SK-N-SH (cell line): ENCODE data around the gene CDH23. TPM values are rescaled to one million over a fixed set of nuclear protein-coding genes. Genes with fewer than 3 reads are reported as not detected.

ENCODE experiments used
- CTCF ChIA-PET: fragments of 300-600, 350-600 bp; formaldehyde crosslinking; extraction: SDS; loops from one replicate; lab custom pipeline; 2021; lab: Yijun Ruan, JAX
- POLR2A ChIA-PET: fragments of 350-600 bp; sonication (Branson Sonifier 250); formaldehyde crosslinking; extraction: SDS; loops from one replicate; lab custom pipeline; 2020; ENCODE audit warnings: antibody characterized with exemption, inconsistent platforms; lab: Yijun Ruan, JAX
- DNase-seq: peaks from one replicate; pipeline ENCODE4 v3.0.0; 2012
- H2AFZ ChIP-seq: fragments of 200-600 bp; sonication (generic); 2 replicates; pipeline ENCODE4 v1.8.1; 2016; ENCODE audit warnings: antibody characterized with exemption, mild to moderate bottlenecking, low read depth
- H3F3A ChIP-seq: fragments of 200-600 bp; sonication (generic); replicated peaks from 2 replicates; pipeline ENCODE3; 2016; ENCODE audit warnings: antibody characterized with exemption, mild to moderate bottlenecking; ENCODE audit not compliant: insufficient read depth
- H3K27ac ChIP-seq, 2 experiments: fragments of 200-500 bp in 1 of 2; fragments of 200-600 bp in 1 of 2; sonication (Bioruptor generic) in 1 of 2; sonication (generic), shearing (Covaris generic) in 1 of 2; 2 replicates each; pipeline versions ENCODE4 v1.5.1 to v1.6.1; 2014 to 2016; ENCODE audit warnings: low read depth in 2 of 2, inconsistent platforms in 1 of 2, low read length in 1 of 2, mild to moderate bottlenecking in 1 of 2, mixed read lengths in 1 of 2
- H3K27me3 ChIP-seq: fragments of 200-600 bp; sonication (generic), shearing (Covaris generic); 2 replicates; pipeline ENCODE4 v1.6.1; 2016; ENCODE audit warnings: mixed run types; ENCODE audit not compliant: insufficient read depth
- H3K36me3 ChIP-seq, 2 experiments: fragments of 200-500 bp in 1 of 2; fragments of 200-600 bp in 1 of 2; sonication (Bioruptor generic) in 1 of 2; sonication (generic) in 1 of 2; replicated peaks in 1 of 2; 2 replicates each; pipeline versions ENCODE3 to v1.5.1; 2014 to 2016; ENCODE audit warnings: low read length in 1 of 2, mild to moderate bottlenecking in 1 of 2; ENCODE audit not compliant: insufficient read depth in 2 of 2, control insufficient read depth in 1 of 2
- H3K4me1 ChIP-seq, 2 experiments: fragments of 200-500 bp in 1 of 2; fragments of 200-600 bp in 1 of 2; sonication (Bioruptor generic) in 1 of 2; sonication (generic), shearing (Covaris generic) in 1 of 2; 2 replicates each; pipeline versions ENCODE4 v1.5.1 to v1.6.1; 2014 to 2016; ENCODE audit warnings: low read depth in 1 of 2, low read length in 1 of 2, mixed run types in 1 of 2; ENCODE audit not compliant: insufficient read depth in 2 of 2, control insufficient read depth in 1 of 2
- H3K4me2 ChIP-seq: fragments of 200-600 bp; sonication (generic), shearing (Covaris generic); 2 replicates; pipeline ENCODE4 v1.6.1; 2017; ENCODE audit warnings: mixed run types
- H3K4me3 ChIP-seq, 2 experiments: fragments of 200-500 bp in 1 of 2; fragments of 200-600 bp in 1 of 2; sonication (Bioruptor generic) in 1 of 2; sonication (generic), shearing (Covaris generic) in 1 of 2; 2 replicates each; pipeline versions ENCODE4 v1.5.1 to v1.8.1; 2014 to 2016; ENCODE audit warnings: low read depth in 2 of 2, inconsistent platforms in 1 of 2, low read length in 1 of 2, mild to moderate bottlenecking in 1 of 2, mixed read lengths in 1 of 2, moderate library complexity in 1 of 2
- H3K79me2 ChIP-seq: fragments of 200-600 bp; sonication (generic); 2 replicates; pipeline ENCODE4 v1.8.1; 2017; ENCODE audit warnings: mild to moderate bottlenecking; ENCODE audit not compliant: insufficient read depth
- H3K9ac ChIP-seq: fragments of 200-600 bp; sonication (generic); 2 replicates; pipeline ENCODE4 v1.6.1; 2017; ENCODE audit warnings: mixed run types
- H3K9me2 ChIP-seq: fragments of 200-600 bp; sonication (generic); 2 replicates; pipeline ENCODE4 v1.6.1; 2017; ENCODE audit warnings: mixed run types
- H3K9me3 ChIP-seq: fragments of 200-600 bp; sonication (generic); 2 replicates; pipeline ENCODE4 v1.6.1; 2017; ENCODE audit warnings: mixed run types, mild to moderate bottlenecking, moderate library complexity
- H4K20me1 ChIP-seq: fragments of 200-600 bp; sonication (generic); 2 replicates; pipeline ENCODE4 v1.6.1; 2017; ENCODE audit warnings: mild to moderate bottlenecking, mixed run types; ENCODE audit not compliant: insufficient read depth
- CTCF ChIP-seq: fragments of 200-600 bp; sonication (generic); IDR thresholded peaks from 2 replicates; pipeline ENCODE4 v1.6.1; 2017; ENCODE audit warnings: antibody characterized with exemption, mild to moderate bottlenecking, moderate library complexity
- ELF1 ChIP-seq: IDR thresholded peaks from 2 replicates; pipeline ENCODE4 v1.4.0; 2012
- EP300 ChIP-seq, 2 experiments: IDR thresholded peaks; 2 replicates each; pipeline versions ENCODE4 v1.4.0 to v1.6.1; 2012; ENCODE audit warnings: borderline replicate concordance in 1 of 2, low read depth in 1 of 2, low read length in 1 of 2
- FOXM1 ChIP-seq: IDR thresholded peaks from 2 replicates; pipeline ENCODE4 v1.4.0; 2012; ENCODE audit warnings: low read depth, mild to moderate bottlenecking
- GABPA ChIP-seq: IDR thresholded peaks from 2 replicates; pipeline ENCODE4 v1.4.0; 2012; ENCODE audit warnings: low read depth, mild to moderate bottlenecking
- MXI1 ChIP-seq: IDR thresholded peaks from 2 replicates; pipeline ENCODE4 v1.6.1; 2012; ENCODE audit warnings: mild to moderate bottlenecking, low read depth, low read length, improper control_type of control experiment
- NRF1 ChIP-seq: IDR thresholded peaks from 2 replicates; pipeline ENCODE4 v1.6.1; 2012; ENCODE audit warnings: low read depth, mild to moderate bottlenecking, low read length
- RAD21 ChIP-seq: IDR thresholded peaks from 2 replicates; pipeline ENCODE4 v1.6.1; 2012; ENCODE audit warnings: mild to moderate bottlenecking, low read length
- SIN3A ChIP-seq: IDR thresholded peaks from 2 replicates; pipeline ENCODE4 v1.6.1; 2012; ENCODE audit warnings: low read depth, mild to moderate bottlenecking, low read length, moderate library complexity, borderline replicate concordance
- SMC3 ChIP-seq: IDR thresholded peaks from 2 replicates; pipeline ENCODE4 v1.6.1; 2012; ENCODE audit warnings: low read depth, low read length, improper control_type of control experiment
- YY1 ChIP-seq: IDR thresholded peaks from 2 replicates; pipeline ENCODE4 v1.4.0; 2012; ENCODE audit warnings: low read depth, mild to moderate bottlenecking
- WGBS: methylation state at CpG from one replicate; pipeline ENCODE4 v1.1.6; 2017; ENCODE audit warnings: low lambda C conversion rate; 5-methylcytosine and 5-hydroxymethylcytosine counted together
- polyA plus RNA-seq, 3 experiments: library from polyadenylated mRNA; depleted of rRNA; stranded (reverse); fragments of >200 nt; gene quantifications; 2 replicates each; pipeline ENCODE4 v1.2.3, GENCODE V29; 2012
- TF ChIP-seq, protein P1 (sequence below): fragments of 150-350 bp; IDR thresholded peaks from 2 replicates; pipeline ENCODE4 v1.6.1; 2017; ENCODE audit warnings: antibody characterized with exemption, low read length, low read depth, borderline replicate concordance
- TF ChIP-seq, protein P2 (sequence below): IDR thresholded peaks from 2 replicates; pipeline ENCODE4 v1.6.1; 2012; ENCODE audit warnings: mild to moderate bottlenecking, low read depth, low read length, moderate library complexity

The CDH23 gene
- polyA plus RNA-seq, 1 of the 3 experiments (the other 2 are of a cell fraction), result 0.03 TPM

DNA sequence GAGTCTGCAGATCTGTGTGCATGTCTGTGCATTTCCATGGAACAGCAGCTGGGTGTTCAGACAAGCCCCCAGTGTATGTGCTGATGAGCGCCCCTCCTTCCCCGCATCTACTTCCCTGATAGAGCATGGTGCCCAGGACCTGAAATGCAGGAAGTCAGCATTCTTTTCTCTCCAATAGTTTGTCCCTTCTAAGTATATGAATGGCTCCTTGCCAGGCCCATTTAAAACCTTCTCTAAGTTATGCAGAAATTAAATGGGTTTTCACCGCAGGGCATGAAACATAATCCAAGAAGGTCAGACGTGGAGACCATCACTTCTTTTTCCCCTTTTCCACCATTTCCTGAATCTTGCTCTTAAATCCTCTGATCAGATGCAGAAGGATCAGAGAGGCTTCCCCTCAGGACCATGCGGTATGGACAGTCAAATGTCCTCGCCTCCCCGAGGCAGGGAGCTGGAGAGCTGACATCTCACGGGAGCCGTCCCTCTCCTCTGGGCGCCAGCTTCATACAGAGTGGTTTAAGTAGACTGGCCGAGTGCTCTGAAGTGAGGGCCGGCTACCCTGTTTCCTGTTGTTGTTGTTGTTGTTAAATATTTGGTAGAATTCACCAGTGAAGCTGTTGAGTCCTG is 167.6 kb downstream of the CDH23 start:
- H3K27me3 ChIP-seq, result peaks cover 13% of the 10 kb centered on the region
- H3K79me2 ChIP-seq, result no peaks in the 10 kb centered on the region
- WGBS, result 63% methylated on average over 12 of the region's 12 CpGs
- H3K36me3 ChIP-seq, result no peaks in the 10 kb centered on the region
- ChIA-PET POLR2A (no interaction called here), CTCF (interaction anchor here (0.7 to 11.4 kb wide), 9 partner anchors 10 to 249 kb away, joined by 3 to 223 read pairs (median 4); partner anchors contain the start of gene CDH23)
- no peaks in the 10 kb centered on the region for H3F3A ChIP-seq
- no peak for DNase-seq
- no peaks in the 10 kb centered on the region for H3K9me3 ChIP-seq
- H3K9me2 ChIP-seq, result no peaks in the 10 kb centered on the region
- H3K4me3 ChIP-seq, result no peak overlapping the region
- H3K27ac ChIP-seq, result no peak overlapping the region
- peaks cover 0 to 2% of the 10 kb centered on the region in 2 experiments; a peak in 2 of 4 replicates for H3K4me1 ChIP-seq
- no peak overlapping the region for H2AFZ ChIP-seq
- H3K4me2 ChIP-seq, result no peak overlapping the region
- TF ChIP-seq, protein P1, sequence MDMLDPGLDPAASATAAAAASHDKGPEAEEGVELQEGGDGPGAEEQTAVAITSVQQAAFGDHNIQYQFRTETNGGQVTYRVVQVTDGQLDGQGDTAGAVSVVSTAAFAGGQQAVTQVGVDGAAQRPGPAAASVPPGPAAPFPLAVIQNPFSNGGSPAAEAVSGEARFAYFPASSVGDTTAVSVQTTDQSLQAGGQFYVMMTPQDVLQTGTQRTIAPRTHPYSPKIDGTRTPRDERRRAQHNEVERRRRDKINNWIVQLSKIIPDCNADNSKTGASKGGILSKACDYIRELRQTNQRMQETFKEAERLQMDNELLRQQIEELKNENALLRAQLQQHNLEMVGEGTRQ, result no peak
- TF ChIP-seq ELF1, result no peak
- no peak for TF ChIP-seq SIN3A
- TF ChIP-seq, protein P2, sequence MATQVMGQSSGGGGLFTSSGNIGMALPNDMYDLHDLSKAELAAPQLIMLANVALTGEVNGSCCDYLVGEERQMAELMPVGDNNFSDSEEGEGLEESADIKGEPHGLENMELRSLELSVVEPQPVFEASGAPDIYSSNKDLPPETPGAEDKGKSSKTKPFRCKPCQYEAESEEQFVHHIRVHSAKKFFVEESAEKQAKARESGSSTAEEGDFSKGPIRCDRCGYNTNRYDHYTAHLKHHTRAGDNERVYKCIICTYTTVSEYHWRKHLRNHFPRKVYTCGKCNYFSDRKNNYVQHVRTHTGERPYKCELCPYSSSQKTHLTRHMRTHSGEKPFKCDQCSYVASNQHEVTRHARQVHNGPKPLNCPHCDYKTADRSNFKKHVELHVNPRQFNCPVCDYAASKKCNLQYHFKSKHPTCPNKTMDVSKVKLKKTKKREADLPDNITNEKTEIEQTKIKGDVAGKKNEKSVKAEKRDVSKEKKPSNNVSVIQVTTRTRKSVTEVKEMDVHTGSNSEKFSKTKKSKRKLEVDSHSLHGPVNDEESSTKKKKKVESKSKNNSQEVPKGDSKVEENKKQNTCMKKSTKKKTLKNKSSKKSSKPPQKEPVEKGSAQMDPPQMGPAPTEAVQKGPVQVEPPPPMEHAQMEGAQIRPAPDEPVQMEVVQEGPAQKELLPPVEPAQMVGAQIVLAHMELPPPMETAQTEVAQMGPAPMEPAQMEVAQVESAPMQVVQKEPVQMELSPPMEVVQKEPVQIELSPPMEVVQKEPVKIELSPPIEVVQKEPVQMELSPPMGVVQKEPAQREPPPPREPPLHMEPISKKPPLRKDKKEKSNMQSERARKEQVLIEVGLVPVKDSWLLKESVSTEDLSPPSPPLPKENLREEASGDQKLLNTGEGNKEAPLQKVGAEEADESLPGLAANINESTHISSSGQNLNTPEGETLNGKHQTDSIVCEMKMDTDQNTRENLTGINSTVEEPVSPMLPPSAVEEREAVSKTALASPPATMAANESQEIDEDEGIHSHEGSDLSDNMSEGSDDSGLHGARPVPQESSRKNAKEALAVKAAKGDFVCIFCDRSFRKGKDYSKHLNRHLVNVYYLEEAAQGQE, result no peak
- TF ChIP-seq FOXM1, result no peak
- TF ChIP-seq EP300 (IDR thresholded peaks at IDR 0.05; ENCODE audit: borderline replicate concordance in 1 of 2, low read depth in 1 of 2, low read length in 1 of 2), result no peak
- no peak for TF ChIP-seq YY1
- no peak for TF ChIP-seq SMC3
- TF ChIP-seq RAD21, result no peak
- no peak for TF ChIP-seq MXI1
- no peak for TF ChIP-seq NRF1
- TF ChIP-seq GABPA, result no peak
- TF ChIP-seq CTCF, result no peak
- H4K20me1 ChIP-seq, result no peaks in the 10 kb centered on the region
- no peak overlapping the region for H3K9ac ChIP-seq
